HG02884 (cell line): Measurements from ENCODE around the gene TPCN1.

Source experiments
- ATAC-seq: cut with Tn5 transposase; IDR thresholded peaks from one replicate; pipeline ENCODE4 v1.9.1; 2021; ENCODE audit warnings: mild to moderate bottlenecking, moderate library complexity; ENCODE audit not compliant: unreplicated experiment

Gene TPCN1

DNA sequence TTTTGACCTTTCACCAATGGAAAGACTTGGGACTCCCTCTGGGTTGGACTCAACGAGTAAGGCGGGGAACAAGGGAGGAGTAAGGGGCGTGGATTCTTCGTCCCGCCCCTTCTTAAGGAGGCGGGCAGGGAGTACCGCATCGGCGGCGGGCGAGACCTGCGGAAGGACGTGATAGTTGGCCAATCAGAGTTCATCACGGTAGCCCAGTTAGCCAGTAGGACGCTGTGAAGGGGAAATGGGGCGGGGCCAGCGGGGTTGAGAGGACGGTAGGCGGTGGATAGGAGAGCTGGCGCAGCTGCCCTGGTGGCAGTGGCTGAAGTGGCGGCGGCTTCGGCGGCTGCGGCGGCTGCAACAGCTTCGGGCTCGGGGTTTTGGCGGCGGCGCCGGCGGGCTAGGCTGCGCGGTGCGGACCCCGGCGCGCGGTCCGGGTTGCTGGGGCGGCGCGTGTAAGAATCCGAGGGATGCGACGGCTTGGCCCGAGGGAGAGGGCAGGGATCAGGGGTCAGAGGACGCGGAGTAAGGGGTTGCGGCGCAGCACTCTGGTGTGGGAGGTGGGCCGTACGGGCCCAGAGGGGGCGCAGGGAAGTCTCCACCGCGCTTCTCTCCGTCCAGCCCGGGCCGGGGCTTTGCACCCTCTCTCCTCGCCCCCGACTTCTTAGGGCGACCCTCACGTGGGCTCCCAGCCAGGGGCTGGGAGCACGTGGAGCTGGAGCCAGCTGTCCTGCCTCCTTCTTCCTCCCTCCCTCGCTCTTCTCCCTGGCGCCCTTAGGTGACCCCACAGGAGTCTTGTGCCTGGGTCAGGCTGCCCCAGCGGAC, at the start of gene TPCN1:
TPCN1 (plus strand) TSS at position 284 of the 816 bp plus-strand sequence. CDS start 5,389 bp downstream, outside the sequence.
- peak; percentile 83 for ATAC-seq

DNA sequence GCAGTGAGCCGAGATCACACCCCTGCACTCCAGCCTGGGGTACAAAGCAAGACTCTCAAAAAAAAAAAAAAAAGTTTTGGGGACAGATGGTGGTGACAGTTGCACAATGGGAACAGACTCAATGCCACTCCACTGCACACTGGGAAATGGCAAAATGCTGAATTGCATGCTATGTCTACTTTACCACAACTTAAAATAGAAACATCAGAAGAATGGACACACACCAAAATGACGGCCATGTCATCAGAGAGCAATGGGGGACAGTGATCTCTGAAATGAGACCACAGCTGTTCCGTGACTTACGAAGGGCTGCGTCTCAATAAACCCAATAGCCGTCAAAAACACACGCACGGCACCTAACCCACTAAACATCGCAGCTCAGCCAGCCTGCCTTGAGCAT, 49.7 kb upstream of the TPCN1 start:
- no peak for ATAC-seq

DNA sequence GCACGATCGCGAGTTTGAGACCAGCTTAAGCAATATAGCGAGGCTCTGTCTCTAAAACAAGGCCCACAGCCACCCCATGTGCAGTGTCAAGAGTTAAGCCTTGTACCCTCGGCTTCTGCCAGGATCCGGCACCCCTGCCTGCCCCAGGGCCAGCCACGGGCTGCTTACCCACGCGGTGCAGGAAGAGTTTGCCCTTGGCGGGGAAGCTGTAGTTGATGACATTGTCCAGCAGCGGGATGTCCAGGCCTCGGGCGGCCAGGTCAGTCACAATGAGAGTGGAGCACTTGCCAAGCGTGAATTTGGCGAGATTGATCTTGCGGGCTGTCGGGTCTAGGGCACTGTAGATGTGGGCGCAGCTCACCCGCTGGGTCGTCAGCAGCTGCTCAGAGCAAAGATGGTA, 49.1 kb upstream of the TPCN1 start:
- ATAC-seq: no peak

DNA sequence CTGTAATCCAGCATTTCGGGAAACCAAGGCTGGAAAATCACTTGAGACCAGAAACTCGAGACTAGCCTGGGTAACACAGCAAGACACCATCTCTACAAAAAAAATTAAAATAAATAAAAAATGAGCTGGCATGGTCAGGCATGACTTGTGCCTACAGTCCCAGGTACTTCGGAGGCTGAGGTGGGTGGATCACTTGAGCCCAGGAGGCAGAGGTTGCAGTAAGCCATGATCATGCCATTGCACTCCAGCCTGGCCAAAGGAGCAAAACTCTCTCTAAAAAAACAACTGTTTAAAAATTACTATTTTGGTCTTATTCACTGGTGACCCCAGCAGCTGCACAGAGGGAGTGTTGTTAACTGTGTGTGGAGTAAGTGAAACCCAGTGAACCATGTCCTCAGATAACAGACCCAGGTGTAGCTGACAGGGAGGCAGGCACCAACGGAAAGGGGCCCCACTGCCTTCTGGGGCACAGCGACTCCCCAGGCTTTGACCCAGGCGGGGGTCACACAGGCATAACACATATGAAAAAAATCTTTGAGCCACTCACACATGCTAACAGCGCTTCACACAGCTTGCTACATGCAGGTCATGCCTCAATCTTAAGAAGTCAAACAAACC, 48.1 kb upstream of the TPCN1 start:
- peak; percentile 58 for ATAC-seq

DNA sequence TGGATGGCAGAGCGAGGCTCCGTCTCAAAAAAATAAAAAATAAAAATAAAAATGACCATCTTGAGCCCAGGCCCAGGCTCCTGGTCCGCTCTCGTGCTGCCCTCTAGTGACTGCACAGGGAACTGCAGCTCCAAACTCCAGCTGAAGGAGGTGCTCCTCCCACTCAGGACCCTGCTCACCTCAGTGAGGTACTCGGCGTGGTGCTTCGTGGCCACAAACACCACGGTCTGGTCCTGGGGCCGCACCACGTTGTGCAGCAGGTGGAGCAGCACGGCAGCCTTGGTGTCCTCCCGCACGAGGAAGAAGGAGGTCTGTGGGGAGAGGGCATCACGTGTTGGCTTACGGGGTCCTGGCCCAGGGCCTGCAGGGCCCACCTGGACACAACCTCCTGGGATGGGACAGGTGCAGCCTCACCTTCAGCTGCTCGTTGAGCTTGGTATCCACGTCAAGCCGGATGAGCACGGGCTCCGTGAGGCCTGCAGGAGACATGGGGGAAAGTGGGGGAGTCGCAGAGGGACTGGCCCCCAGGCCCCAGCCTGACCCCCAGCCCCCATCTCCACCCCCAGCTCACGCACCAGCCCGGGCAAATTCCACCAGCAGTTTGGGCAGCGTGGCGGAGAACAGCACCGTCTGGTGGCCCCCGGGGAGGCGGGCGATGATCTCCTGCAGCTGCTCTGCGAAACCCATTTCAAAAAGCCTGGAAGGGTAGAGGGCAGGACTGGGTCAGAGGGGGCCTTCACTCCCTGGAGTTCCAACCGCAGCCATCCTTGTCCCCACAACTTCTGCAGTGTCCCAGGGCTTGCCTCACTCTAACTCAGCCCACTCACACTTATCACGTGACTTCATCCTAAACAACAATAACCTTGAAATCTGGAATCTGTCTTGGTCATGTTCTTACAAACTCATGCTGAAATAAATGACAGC, 46.5 kb upstream of the TPCN1 start:
- ATAC-seq: no peak

DNA sequence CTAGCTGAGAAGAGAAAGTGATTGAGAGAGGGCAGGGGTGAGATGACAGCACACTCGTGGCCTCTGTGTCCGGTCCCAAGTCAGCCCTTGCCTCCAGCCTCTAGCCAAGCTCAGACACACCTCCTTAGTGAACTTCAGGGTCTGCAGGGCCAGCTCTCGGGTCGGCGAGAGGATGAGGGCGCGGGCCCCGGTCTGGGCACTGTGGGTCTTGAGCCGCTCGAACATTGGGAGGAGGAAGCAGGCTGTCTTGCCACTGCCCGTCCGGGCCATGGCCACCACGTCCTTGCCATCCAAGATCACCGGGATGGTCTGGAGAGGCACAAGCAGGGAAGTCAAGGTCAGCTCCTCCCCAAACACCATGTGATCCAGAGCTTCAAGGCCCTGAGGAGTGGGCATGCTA, 42.2 kb upstream of the TPCN1 start:
- ATAC-seq: no peak

DNA sequence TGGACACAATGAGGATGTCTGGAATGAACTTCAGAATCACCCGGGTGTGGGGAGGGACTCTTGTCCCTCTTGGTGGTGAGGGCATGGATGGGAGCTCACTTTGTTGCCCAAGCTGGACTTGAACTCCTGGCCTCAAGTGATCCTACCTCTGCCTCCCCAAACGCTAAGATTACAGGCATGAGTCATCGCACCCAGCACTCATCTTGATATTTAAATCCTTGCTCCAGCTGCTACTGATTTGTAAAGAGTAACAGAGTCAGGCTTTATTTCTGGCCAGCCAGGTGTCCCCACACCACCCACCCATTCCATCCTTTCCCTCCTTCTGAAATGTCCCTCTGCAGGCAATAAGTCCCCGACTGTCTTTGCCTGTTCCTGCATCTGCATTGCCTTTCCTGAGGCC, 40.9 kb upstream of the TPCN1 start:
- no peak for ATAC-seq

DNA sequence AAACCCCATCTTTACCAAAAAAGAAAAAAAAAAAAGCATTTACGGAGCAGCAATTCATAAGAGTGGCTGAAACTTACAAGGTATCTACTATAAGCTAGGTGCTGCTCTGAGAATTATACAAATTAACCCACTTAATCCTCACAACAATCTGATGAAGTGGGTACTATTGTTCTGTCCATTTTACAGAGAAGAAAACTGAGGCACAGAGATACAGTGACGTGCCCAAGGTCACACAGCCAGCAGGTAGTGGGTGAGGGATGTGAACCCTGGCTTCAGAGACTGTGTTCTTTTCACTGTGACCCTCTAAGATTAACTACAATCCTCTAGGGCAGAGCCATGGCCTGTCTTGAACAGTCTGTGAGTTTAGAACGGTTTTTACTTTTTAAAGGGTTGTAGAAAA, 39.3 kb upstream of the TPCN1 start:
- no peak for ATAC-seq

DNA sequence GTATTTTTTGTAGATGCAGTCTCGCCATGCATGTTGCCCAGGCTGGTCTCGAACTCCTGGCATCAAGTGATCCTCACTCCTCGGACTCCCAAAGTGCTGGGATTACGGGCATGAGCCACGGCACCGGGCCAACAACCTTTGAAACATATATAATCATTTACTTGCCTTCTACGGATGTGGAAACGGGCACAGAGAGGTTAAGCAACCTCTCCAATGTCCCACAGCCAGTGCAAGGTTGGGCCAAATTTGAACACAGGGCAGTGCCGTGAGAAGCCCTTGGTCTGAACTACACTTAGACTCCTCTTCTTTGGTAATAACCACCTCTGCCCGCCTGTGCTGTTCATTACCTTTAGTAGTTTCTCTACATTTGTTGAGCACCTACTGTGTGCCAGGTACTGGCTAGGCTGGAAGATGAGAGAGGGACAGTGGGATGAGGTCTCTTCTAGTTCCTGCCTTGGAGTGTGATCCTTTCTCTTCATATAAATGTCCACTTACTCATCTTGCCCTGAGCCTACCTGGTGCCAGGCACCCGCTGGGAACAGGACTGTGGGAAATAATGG, 38.2 kb upstream of the TPCN1 start:
- ATAC-seq: no peak

DNA sequence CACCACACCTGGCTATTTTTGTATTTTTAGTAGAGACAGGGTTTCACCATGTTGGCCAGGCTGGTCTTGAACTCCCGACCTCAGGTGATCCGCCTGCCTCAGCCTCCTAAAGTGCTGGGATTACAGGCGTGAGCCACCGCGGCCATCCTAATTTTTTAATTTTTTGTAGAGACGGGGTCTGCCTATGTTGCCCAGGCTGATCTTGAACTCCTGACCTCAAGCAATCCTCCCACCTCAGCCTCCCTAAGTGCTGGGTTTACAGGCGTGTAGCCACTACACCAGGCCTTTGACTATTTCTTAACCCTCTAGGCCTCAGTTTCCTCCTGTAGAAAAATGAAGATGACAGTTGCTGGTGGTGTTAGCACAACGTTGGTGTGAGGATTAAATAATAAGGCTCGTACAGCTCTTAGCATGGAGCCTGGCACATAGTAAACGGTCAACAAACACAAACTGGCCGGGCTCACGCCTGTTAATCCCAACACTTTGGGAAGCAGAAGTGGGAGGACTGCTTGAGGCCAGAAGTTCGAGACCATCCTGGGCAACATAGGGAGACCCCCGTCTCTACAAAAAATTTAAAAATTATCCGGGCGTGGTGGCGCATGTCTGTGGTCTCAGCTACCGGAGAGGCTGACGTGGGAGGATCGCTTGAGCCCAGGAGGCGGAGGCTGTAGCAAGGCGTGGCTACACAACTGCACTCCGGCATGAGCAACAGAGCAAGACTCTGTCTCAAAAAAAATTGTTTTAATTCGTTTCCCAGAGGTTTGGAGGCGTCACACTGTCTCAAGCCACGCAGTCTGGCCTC, 37.0 kb upstream of the TPCN1 start:
- peak; percentile 41 for ATAC-seq

DNA sequence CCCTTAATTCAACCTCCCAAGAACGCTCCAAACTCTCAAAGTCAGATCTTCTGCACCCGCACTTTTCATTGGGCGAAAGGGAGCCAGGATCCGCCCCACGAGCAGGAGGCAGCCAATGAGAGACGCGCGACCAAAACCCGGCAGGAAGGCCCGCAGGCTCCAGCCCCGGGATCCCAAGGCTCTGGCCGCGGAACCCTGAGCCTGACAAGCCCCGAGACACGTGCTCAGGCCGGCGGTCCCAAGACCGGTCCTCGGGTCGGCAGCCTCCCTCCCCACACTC, 36.4 kb upstream of the TPCN1 start:
- ATAC-seq: peak; percentile 79

DNA sequence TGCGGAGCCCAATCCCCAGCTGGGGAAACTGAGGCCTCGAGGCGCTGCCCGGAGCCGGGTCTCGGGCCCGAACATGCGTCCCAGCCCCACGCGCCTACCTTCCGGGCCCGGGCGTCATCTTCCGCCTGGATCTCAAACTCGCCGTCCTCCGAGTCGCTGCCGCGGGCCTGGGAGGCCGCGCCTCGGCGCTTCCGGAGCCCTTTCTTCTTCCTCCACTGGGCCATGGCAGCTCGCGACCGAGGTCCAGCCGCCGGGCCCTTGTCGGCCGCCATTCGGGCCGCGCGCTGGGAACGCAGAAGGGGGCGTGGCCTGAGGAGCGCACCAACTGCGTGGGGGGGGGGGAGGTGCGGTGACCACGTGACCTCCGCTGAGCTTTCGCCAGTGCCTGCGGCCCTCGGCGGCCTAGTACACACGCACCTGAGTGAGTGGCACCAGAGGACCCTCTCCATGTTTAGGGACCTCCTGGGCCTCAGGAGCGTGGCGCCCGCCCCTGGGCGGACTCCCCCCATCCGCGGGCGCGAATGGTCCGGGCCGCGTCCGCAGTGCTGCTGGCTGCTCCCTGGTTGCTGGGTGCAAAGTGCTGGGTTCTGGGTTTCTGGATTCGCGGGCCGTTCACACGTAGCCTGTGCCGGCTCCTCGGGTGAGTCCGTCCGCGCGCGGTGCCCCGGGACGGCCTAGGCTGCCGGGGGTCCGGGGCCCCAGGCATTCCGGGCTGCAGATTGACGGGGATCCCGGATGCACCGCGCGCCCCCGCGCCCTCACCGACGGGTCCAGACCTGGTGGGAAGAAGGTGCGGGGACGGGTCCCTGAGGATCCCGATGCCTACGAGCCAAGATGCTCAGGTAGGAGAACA, 35.9 kb upstream of the TPCN1 start, which contains the start of the genes DDX54 and RITA1:
DDX54 (minus strand) TSS at position 299 of the 853 bp plus-strand sequence; CDS start at position 272, 27 bp downstream.
RITA1 (plus strand) TSS at position 542 of the 853 bp plus-strand sequence. CDS start 1,026 bp downstream, outside the sequence.
- peak; percentile 42 for ATAC-seq

DNA sequence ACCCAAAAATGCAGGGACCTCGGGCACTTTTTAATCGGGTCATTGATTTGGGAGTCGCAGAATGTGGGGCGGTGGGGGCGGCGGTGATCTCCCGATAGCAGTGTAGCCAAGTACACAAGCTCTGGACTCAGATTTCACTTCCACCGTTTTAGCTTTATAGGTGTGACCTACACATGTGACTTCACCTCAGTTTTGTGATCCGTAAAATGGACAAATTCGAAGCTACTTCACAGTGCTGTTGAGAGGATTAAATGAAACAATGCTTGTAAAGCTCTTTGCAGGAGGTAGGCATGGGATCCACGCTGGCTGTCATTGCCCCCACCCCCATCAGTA, 35.3 kb upstream of the TPCN1 start:
- no peak for ATAC-seq

DNA sequence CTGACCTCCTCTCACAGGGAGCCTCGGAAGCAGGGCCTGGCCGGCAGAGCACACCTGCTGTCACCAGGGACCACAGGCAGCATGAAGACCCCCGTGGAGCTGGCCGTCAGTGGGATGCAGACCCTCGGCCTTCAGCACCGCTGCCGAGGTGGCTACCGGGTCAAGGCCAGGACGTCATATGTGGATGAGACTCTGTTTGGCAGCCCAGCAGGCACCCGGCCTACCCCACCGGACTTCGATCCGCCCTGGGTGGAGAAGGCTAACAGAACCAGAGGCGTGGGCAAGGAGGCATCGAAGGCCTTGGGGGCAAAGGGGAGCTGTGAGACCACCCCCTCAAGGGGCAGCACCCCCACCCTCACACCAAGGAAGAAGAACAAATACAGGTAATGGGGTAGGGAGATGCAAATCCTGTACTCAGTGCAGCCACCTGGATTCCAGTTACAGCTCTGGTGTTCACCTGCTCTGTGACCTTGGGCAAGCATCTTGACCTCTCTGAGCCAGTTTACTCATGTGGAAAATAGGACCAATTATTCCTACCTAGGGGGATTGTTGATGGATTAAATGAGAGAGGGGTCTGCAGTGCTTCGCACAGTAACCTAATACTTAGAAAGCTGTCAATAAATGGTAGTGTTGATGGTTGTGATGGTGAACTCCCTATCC, 34.5 kb upstream of the TPCN1 start:
- ATAC-seq: no peak

DNA sequence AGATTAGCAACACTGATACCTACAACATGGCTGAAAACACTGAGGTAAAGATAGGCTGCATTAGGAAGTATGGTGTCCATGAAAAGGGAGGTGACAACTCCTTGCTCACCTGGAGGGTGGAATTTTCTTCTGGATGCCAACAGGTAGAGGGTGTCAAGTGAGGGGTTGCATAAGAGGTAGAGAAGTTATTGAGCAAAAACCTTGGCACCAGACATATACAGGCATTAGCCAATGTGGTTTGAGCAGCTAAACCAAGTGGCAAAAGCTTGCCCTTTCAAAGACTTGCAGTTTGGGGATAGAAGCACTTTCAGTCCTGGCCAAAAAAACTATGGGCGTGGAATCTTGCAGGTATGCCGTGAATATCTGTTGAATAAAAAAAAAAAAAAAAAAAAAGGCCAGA, 31.9 kb upstream of the TPCN1 start:
- no peak for ATAC-seq

DNA sequence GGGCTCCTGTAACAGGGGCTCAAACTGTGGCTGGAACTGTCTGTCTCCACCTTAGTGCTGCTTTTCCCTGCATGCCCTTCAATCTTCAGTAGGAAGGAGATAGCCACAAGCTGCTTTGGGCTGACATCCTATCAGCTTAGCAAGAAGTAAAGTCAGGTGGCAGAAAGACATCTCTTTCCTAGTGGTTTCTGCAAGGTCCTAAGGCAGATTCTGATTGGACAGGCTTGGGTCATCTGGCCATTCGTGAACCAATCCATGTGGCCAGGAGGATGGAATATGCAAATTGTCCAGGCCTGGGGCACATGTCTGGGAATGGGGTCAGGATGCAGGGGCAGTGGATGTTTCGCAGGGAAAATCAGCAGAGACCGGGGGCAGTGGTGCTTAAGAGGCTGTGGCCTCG, 30.5 kb upstream of the TPCN1 start:
- ATAC-seq: no peak

DNA sequence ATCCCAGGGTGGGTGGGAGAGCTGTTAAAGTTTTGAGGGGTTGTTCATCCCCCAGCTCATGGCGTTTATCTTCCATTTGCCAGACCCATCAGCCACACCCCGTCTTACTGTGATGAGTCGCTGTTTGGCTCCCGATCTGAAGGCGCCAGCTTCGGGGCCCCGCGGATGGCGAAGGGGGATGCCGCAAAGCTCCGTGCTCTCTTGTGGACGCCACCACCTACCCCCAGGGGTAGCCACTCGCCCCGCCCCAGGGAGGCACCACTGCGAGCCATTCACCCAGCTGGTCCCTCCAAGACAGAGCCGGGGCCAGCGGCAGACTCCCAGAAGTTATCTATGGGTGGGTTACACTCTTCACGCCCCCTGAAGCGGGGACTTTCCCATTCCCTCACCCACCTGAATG, 30.0 kb upstream of the TPCN1 start:
- no peak for ATAC-seq

DNA sequence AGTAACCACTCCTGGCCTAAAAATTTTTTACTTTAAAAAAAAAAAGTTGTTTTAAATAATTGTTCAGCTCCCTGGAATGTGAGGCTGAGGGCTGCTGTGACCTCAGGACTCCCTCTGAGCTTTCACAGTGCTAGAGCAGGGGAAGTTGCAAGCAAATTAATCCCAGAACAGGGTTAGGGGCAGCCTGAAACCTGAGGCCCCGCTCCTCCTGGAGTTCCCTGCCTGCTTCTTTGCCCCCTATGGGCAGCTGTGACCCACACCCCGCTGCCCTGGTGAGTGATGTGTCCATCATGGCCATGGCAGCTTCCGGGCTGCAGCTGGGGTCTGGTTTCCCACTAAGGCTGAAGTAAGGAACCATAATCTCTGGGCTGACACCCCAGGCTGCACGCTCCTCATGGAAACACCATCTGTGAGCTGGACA, 26.3 kb upstream of the TPCN1 start:
- ATAC-seq: no peak

DNA sequence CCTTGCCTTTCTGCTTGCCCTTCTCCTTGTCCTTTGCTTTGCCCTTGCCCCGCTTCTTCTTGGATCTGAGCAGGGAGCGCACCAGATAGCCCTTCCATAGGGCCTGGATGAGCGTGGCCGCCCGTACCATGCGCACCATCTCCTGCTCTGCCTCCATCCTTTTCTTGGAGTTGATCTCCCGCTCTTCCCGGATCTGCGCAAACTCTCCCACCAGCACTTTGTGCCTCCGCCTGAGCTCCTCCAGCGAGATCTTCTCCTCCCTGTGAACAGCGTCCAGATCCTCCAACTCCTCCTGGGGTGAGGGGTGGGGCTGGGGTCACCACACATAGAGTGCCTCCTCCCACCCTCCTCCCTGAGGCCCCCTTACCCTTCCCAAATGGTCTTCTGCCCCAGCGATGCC, 25.7 kb upstream of the TPCN1 start:
- no peak for ATAC-seq
